Measurements from ENCODE around the gene BRINP2.

Gene BRINP2

DNA sequence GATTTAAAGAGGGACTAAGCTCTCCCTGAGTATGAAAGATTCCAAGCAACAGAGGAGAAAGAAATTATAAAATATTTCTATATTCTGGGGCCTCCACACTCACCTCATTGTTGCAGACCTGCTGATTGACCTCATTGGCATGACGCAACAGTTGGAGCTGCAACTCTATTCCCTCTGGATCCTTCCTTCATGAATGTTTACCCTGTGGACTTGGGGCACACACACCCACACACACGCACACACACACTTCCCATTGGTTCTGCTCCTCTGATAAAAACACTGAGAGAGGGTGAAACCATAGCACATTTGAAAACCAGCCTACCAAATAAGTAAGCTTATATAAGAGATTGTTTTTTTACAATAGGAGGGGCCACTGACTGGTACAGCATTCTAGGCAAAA lies 159.1 kb downstream of the BRINP2 start:
- no peak for DNase-seq

Data from stimulated activated naive CD4-positive, alpha-beta T cell (primary cell).